OCI-LY3 (cell line): ENCODE data around the gene TBATA.

ENCODE experiments used
- H2AFZ ChIP-seq: fragments of 200-600, 300-600 bp; shearing (Covaris generic); 2 replicates; pipeline ENCODE4 v1.6.0; 2014; ENCODE audit warnings: antibody characterized with exemption, low read depth, low read length
- H3K27ac ChIP-seq: fragments of 200-600, 300-600 bp; sonication (generic); 2 replicates; pipeline ENCODE4 v1.5.1; 2014; ENCODE audit warnings: mild to moderate bottlenecking, low read length, moderate library complexity, mixed read lengths
- H3K27me3 ChIP-seq: fragments of 200-600, 300-600 bp; sonication (generic); 2 replicates; pipeline ENCODE4 v1.6.1; 2014; ENCODE audit warnings: low read depth, low read length, mixed read lengths
- H3K36me3 ChIP-seq: fragments of 200-600, 300-600 bp; sonication (generic); replicated peaks from 2 replicates; pipeline ENCODE3; 2014; ENCODE audit warnings: low read depth, low read length, mixed read lengths
- H3K4me1 ChIP-seq: fragments of 300-600, 200-600 bp; sonication (generic); 2 replicates; pipeline ENCODE4 v1.6.1; 2014; ENCODE audit warnings: low read length, mixed read lengths
- H3K4me2 ChIP-seq: fragments of 200-600, 300-600 bp; sonication (generic); 2 replicates; pipeline ENCODE4 v1.6.1; 2014; ENCODE audit warnings: low read length, mixed read lengths
- H3K4me3 ChIP-seq: fragments of 300-600, 200-600 bp; sonication (generic); 2 replicates; pipeline ENCODE4 v1.5.1; 2014; ENCODE audit warnings: antibody characterized with exemption, mild to moderate bottlenecking, low read length, moderate library complexity
- H3K79me2 ChIP-seq: fragments of 300-600, 200-600 bp; shearing (Covaris generic); 2 replicates; pipeline ENCODE4 v1.6.1; 2014; ENCODE audit warnings: mild to moderate bottlenecking, low read length, mixed read lengths
- H3K9ac ChIP-seq: fragments of 300-600, 200-600 bp; shearing (Covaris generic); 2 replicates; pipeline ENCODE4 v1.6.0; 2014; ENCODE audit warnings: mild to moderate bottlenecking, low read length, moderate library complexity
- H3K9me3 ChIP-seq: fragments of 200-600, 300-600 bp; shearing (Covaris generic); 2 replicates; pipeline ENCODE4 v1.6.1; 2014; ENCODE audit warnings: low read length, mixed read lengths; ENCODE audit not compliant: insufficient read depth
- H4K20me1 ChIP-seq: fragments of 200-600, 300-600 bp; sonication (generic); 2 replicates; pipeline ENCODE4 v1.6.1; 2016; ENCODE audit warnings: low read length, mixed read lengths; ENCODE audit not compliant: insufficient read depth
- CTCF ChIP-seq: fragments of 200-600, 300-600 bp; sonication (generic); IDR thresholded peaks from 2 replicates; pipeline ENCODE4 v1.5.1; 2014; ENCODE audit warnings: antibody characterized with exemption, low read length, low read depth
- EZH2phosphoT487 ChIP-seq: fragments of 200-600 bp; shearing (Covaris generic); IDR thresholded peaks from 2 replicates; pipeline ENCODE4 v1.6.1; 2018; ENCODE audit warnings: antibody characterized with exemption, mixed run types, low read depth

The TBATA gene

DNA sequence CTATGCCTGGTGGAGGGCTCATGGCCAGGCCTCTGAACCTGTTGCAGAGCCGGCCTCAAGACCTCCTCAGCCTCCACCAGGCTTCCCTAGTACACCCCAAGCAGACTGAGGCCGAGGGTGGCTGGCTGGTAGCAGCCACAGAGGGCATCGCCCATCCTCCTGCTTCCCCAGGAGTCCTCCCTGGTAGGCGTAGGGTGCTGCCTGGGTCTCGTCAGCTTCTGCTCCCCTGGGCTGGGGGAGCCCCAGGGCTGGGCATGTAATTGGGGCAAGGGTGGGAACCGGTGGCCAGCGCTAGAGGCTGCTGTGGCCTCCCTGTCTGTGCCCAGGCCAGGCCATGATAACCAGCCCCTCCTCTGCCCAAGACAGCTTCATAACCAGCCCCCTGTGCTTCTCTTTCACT lies 32.6 kb downstream of the TBATA start:
- Histone ChIP-seq H3K9ac (no peak overlapping the region), H3K4me2 (no peak overlapping the region), H3K27me3 (no peaks in the 10 kb centered on the region), H3K36me3 (no peaks in the 10 kb centered on the region), H3K4me1 (no peaks in the 10 kb centered on the region), H2AFZ (no peak overlapping the region), H3K4me3 (no peak overlapping the region), H3K9me3 (no peaks in the 10 kb centered on the region), H3K27ac (no peak overlapping the region), H3K79me2 (no peaks in the 10 kb centered on the region), H4K20me1 (no peaks in the 10 kb centered on the region)
- TF ChIP-seq CTCF: no peak
- TF ChIP-seq EZH2phosphoT487: no peak

GRCh38 chr10:70751991-70752390 lies 33.2 kb downstream of the TBATA start:
- no peaks in the 10 kb centered on the region for H3K9me3 ChIP-seq
- TF ChIP-seq CTCF: no peak
- TF ChIP-seq EZH2phosphoT487: no peak
- no peak overlapping the region for H3K4me2 ChIP-seq
- no peaks in the 10 kb centered on the region for H3K4me1 ChIP-seq
- no peaks in the 10 kb centered on the region for H3K36me3 ChIP-seq
- H2AFZ ChIP-seq: no peak overlapping the region
- H3K9ac ChIP-seq: no peak overlapping the region
- H3K4me3 ChIP-seq: no peak overlapping the region
- H3K79me2 ChIP-seq: no peaks in the 10 kb centered on the region
- H4K20me1 ChIP-seq: no peaks in the 10 kb centered on the region
- no peak overlapping the region for H3K27ac ChIP-seq
- H3K27me3 ChIP-seq: no peaks in the 10 kb centered on the region

GRCh38 chr10:70751356-70751755 lies 33.8 kb downstream of the TBATA start:
- H3K79me2 ChIP-seq: no peaks in the 10 kb centered on the region
- H4K20me1 ChIP-seq: no peaks in the 10 kb centered on the region
- H3K36me3 ChIP-seq: no peaks in the 10 kb centered on the region
- H2AFZ ChIP-seq: no peak overlapping the region
- no peak overlapping the region for H3K27ac ChIP-seq
- TF ChIP-seq CTCF (no peak), EZH2phosphoT487 (no peak)
- no peaks in the 10 kb centered on the region for H3K9me3 ChIP-seq
- no peaks in the 10 kb centered on the region for H3K4me1 ChIP-seq
- no peak overlapping the region for H3K4me2 ChIP-seq
- no peak overlapping the region for H3K4me3 ChIP-seq
- no peaks in the 10 kb centered on the region for H3K27me3 ChIP-seq
- no peak overlapping the region for H3K9ac ChIP-seq

DNA sequence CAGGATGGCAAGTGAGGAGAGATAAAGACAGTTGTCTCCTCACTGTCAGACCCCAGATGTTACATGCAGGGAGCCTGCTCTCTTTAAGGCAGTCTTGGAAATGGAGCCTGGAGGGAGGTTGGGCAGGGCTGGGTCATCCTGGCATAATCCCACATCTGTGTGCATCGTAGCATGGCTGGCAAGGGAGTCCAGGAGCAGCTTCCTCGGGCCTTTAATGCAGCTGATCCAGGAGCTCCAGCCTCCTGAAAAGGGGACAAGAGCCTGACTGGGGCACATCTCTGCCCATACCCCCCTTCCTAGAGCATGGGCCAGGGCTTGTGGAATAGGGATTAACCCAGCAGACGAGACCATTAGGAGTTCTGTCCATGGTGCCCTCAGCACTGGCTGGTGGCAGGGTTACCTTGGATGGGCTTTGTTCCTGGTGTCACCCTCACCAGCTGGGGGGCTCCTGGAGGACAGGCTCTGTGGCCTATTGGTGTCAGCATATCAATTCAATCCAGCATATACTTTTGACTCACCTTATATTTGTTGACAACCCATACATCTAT lies 34.9 kb downstream of the TBATA start:
- H3K4me2 ChIP-seq: no peak overlapping the region
- H3K79me2 ChIP-seq: no peaks in the 10 kb centered on the region
- no peak overlapping the region for H2AFZ ChIP-seq
- H3K36me3 ChIP-seq: no peaks in the 10 kb centered on the region
- no peak for TF ChIP-seq EZH2phosphoT487
- no peak for TF ChIP-seq CTCF
- no peak overlapping the region for H3K9ac ChIP-seq
- no peaks in the 10 kb centered on the region for H4K20me1 ChIP-seq
- no peaks in the 10 kb centered on the region for H3K27me3 ChIP-seq
- H3K4me1 ChIP-seq: no peaks in the 10 kb centered on the region
- no peak overlapping the region for H3K27ac ChIP-seq
- H3K4me3 ChIP-seq: no peak overlapping the region
- H3K9me3 ChIP-seq: no peaks in the 10 kb centered on the region
